Ammon's horn (tissue), 1 donor: ENCODE results near the gene TBC1D22A.

Experiments
- DNase-seq: peaks from one replicate; pipeline ENCODE4 v3.0.0-alpha.2; 2016; ENCODE audit warnings: low spot score

TBC1D22A gene

DNA sequence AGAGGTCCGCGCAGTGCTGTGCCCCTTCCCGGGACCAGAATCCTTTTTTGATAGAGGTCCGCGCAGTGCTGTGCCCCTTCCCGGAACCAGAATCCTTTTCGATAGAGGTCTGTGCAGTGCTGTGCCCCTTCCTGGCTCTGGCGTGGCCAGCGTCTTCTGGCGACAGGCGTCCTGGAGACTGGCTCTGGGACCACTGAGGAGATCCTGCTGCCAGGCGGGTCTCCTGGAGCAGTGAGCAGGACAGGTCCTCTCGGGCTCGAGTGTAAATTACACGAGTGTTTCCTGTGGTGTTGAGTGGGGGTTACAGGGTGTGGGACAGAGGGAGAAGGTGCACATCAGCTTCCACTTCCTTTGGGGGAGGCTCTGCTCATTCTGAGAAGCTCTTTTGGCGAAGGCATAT, 98.1 kb downstream of the TBC1D22A start:
- DNase-seq = no peak

DNA sequence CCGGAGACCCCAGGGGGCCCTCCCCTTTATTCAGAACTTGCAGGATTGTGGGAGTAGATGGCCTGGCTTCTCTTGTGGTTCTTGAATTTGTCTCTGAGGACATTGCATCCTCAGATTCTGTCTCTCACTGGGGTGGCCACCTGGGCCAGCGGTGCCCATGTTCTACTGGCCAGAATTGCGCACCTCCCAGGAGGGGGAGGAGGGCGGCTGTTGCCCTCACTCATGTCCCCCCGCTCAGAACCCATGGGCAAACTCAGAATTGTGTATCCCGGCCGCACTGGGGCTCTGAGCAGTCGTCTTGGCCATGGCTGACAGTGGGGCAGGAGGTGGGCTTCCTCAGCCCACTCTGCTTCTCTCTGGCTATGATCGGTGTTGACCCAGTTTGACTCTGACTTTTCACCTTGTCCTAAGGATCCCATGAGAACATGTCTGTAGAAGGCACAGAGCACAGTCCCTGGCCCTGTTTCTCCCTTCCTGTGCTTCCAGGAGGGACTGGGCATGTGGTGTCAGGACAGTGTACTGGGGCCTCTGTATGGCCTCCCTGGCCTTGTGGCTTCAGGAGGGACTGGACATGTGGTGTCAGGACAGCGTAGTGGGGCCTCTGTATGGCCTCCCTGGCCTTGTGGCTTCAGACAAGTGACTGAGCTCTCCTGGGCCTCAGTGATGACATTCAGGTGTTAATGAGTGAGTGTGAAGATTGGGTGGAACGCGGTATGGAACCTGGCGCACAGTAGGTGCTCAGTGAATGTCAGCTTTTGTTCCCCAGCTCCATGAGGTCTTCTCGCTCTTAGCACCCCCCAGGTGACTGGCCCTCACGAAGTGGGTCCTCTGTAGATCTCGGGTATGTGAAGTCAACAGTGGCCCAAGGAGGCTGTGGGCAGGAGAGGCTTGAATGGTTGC, 99.3 kb downstream of the TBC1D22A start:
- no peak for DNase-seq

DNA sequence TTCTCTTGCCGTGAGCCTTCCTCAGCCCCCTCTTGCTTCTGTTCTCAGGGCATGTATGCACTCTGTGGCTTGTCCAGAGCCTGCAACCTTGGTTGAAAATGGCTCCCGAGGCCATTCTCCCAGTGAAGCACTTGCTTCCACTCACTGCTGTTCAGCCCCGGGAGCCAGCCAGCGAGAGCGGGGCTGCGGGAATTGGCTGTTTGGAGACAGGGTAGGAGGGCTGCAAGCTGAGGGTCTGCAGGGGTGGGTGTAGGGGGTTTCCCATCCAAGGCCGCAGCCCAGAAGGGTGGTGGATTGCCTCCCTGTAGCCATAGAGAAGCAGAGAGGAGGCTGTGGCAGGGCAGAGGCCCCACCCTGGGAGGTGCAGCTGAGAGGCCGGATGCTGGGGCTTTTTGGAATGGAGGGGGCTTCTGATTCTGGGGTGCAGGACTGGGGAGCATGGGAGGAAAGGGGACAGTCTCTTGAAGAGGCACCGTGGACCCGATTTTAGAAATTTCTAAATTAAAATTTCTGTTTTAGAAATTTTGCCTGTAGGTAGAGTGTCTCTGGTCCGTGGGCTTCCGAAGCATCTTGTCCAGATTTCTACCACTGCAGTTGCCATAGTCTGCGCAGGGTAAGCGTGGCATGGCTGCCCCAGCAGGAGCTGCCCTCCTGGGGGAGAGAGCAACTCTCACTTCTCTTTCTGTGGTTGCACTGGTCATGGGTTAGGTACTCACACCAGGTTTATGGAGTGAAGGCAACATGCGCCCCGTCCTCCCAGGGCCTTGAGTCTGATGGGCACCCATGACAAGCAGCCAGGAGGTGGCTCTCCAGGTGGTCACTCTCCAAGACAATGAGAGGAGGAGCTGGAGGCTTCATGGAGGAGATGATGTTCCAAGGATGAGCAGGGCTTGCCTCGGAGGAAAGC, 100.2 kb downstream of the TBC1D22A start:
- no peak for DNase-seq

DNA sequence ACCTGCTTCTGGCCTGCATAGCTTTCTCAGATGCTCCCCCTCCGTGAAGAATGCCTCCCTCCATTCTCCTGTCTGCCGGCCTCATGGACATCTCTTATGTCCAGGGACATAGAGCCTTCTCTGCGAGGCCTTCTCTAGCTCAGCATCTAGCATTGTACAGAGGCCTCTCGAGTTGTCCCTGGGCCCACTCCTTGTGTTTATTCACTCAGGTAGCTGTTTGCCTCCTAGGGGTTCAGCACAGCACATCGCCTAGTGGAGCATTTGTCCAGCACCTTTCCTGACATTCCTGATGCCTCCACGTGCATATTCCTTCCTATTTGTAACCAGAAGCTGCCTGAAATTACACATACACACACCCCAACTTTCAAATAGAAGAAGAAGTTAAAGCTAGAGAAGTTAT, 101.3 kb downstream of the TBC1D22A start:
- no peak for DNase-seq

DNA sequence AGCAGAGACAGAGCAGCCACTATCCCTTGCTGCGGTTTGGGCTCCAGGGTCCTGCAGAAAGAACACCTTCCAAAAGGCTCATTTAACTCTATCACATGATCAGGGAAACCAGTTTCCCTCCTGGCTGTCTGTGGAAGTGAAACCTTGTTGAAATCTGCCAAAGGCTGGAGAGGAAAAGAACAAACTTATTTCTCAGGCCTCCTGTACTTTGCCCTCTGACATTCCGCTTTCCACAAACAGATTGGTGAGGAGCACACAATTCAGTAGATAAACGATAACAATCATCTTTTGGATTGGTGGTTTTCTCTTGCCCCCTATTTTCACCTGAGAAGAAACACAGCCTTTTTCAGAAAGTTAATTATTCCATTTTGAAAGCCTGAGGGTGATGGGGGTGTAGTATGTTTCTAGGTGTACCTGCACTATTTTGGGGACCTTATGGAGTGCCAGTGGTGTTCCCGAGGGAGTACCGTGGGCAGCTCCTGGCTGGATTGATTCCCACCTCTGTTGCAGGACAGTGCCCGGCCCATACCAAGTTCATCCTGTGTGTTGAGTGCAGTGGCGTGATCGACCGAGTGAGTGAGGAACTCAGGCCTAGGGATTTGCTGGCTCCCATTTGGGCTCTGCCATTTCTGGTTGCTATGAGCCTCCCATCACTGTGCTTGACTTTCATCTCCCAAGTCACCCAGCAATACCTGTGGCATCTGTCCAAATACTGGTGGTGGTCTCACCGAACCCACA, 102.0 kb downstream of the TBC1D22A start:
- DNase-seq = no peak

DNA sequence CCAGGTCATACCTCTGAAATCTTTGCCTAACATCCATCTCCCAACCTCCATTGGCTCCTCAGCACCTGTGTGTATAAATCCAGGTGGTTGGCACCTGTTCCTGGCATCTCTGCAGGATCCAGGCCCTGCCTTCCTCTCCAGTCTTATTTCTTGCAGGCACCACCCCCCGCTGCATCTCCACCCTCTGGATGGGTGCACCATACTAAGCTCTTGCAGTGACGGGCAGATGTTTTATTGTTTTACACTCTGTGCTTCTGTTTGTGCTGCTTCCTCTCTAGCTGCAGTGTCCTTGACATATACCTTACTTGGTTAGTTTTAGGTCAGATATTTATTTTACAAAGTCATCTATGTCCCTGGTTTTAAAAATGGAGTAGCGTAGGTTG, 102.6 kb downstream of the TBC1D22A start:
- no peak for DNase-seq

DNA sequence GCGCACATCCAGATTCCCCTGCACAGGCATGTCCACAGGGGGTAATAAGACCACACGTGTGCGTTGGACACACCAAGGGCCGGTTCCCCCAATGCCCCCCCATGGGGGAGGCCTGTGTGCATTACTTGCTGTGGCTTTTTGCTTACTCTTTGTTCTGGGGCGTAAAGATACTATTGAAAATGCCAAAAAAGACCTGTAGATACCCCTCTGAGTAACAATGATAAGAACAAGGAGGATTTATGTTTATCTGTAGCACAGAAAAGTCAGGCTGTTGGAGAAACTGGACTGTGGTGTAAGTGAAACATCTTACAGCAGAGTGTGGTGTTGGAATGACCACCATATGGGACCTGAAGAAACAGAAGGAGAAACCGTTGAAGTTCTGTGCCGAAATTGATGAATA, 103.2 kb downstream of the TBC1D22A start:
- no peak for DNase-seq

DNA sequence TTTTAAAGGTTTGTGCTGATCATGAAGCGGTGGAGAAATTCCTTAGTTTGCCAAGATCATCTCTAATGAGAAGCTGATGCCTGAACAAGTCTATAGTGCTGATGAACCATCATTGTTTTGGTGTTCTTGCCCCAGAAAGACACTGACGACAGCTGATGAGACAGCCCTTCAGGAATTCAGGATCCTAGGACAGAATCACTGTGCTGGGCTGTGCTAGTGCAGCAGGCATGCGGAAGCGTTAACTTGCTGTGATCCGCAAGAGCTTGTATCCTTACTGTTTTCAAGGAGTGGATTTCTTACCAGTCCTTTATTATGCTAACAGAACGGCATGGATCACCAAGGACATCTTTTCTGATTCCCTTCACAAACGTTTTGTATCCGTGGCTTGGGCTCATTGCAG, 104.1 kb downstream of the TBC1D22A start:
- no peak for DNase-seq

DNA sequence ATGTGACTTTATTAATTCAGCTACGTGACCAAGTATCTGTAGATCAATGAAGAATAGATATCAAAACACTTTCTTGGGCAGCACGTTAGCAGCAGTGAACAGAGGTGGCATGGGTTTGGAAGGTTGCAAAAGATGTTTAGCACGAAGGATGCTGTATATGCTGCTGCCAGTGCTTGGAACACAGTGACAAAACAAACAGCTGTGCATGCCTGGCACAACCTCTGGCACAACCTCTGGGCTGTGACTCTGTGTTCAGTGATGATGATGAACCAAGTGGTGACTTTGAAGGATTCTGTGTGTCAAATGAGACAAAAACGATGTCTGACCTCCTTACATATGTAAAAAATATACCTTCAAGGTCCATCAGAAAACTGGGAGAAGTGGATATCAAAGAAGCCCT, 104.7 kb downstream of the TBC1D22A start:
- DNase-seq = peak; percentile 1

DNA sequence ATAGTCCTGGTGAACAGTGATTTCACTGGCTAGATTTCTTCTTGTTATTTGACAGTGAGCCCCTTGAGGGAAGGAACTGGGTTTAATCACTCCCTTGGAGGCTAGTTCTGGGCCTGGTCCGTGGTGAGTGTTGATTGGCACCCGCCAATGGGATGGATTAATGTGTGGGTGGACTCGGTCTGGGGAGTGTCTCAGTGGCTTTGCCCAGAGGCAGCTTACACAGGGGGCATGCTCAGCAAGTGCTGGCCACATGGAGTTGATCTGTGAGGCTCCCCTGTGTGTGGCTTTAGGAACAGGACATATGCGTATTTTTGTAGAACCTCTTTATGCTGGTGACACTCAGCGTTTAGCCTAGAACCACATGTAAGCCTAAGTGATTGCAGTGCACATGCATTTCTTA, 106.9 kb downstream of the TBC1D22A start:
- no peak for DNase-seq

DNA sequence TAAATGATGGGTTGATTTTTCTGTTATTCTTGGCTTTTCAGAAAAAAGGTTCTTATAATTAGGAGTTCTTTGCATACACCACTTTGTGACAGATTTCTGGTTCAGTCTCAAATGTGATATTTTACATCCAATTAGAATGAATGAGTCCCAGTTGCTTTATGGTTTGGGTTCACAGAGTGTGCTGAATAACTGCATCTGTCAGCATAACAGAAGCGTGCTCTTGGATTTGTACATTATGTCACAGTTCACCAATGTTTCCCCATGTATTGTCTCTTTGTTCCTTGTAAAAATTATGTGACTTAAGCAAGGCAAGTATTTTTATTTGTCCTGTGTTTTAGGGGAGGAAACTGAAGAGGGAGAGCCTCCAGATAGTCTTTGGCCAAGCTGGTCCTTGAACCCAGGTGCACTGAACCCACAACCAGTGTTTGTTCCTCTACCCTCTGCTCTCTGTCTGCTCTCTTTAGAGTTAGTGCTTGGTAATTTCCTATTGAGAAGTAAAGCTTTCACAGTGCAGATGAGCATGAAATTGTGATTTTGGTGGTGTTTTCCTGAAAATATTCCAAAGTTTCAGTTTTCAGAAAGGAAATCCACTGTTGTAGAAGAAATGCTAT, 107.5 kb downstream of the TBC1D22A start:
- no peak for DNase-seq

DNA sequence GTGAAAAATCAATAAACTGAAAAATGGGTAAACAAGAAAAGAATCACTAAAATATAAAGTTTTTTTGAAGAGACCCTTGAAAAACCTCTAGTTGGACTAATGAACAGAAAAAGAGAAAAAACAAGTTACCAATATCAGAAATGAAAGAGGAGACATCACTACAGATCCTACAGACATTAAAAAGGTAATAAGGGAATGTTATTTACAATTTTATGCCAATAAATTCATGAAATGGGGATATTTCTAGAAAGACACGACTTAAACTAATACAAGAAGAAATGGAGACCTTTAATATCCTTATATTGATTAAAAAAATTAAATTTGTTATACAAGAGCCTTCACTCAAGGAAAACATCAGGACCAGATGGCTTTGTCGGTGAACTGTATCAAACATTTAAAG, 109.4 kb downstream of the TBC1D22A start:
- no peak for DNase-seq

DNA sequence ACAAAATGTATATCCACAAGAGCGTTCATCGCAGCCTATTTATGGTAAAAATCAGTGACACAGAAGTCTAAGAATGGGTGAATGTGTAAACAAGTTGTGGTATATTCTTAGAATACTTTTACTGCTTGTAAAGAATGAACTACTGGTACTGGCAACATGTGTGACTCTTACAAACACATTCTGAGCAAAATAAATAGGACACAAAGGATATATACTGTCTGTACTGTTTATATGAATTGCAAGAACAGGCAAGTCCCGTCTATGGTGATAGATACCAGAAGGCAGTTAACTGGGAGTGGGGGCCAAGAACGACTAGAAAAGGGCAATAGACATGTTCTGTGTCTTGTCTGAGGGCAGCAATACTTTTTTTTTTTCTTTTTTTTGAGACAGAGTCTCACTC, 112.6 kb downstream of the TBC1D22A start:
- DNase-seq = no peak

DNA sequence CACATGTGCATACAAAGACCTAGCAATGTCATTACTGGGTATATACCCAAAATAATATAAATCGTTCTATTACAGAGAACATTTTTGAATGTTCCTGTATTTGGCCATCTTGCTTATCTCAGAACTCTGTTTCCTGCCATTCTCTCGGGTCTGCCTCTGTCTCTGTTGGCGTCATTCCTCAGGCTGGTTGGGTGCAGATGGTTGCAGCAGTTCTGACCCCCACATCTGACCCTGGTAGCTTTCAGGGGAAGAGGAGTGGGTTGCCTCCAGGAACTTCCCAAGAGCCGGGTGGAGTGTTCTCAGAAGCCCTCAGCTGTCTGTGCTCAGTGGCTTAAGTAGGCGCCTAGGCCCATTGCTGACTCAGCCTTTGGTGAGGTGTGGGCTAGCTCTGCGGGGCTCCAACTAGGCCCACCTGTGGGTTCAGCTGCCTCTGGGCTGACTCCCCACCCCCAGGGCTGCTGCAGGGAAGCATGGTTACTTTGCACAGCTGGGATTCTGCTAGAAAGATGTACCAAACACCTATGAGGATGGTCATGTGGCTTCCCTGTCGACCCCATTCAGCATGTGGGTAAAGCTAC, 114.0 kb downstream of the TBC1D22A start:
- no peak for DNase-seq

DNA sequence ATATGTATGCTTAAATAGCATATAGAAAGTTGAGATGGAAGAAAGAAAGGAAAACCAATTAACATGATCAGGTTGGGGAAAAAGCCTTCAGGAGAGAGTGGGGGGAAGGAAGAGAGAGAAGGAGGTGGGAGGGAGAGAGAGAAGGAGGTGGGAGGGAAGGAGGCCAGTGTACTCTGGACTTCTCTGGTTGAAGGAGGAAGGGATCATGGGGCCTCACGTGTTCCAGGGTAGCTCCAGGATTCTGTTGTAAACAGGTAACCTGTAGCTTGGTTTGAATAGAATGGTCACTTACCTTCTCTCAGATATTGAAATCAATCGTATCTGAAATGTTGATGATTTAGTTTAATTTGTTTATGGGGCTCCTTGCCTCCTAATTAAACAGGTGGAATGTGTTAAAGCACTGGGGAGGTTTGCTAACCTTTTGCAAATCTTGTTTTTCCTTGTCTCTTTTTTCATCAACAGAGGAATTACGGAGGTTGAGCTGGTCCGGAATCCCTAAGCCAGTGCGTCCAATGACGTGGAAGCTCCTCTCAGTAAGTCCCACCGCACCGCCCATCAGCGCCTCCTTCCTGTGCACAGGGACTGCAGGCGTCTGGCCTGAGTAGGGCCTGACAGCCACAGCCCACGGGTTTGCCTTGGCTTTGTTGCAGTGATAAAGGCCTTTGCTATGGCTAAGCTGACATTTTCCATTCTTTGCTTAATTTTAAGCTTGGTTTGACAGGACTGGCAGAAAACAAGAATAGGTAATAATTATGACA, 115.9 kb downstream of the TBC1D22A start:
- DNase-seq = no peak

DNA sequence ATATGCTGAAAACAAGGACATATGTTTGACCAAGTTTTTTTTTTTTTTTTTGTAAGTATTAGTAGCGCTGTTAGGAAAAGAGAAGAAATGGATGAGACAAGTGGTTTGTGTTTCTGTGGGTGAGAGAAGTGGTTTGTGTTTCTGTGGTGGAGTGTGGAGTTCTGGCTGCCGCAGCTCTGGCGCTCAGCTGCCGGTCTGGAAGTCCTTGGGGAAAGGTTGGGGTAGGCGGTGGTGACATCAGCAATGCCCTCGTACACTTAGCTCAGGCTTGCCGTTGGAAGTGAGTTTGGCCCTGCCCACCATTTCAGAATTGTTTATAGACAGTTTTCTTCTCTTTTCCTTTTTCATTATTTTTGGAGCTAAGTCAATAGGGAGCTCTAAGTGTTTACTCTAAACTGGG, 116.6 kb downstream of the TBC1D22A start:
- DNase-seq = no peak

DNA sequence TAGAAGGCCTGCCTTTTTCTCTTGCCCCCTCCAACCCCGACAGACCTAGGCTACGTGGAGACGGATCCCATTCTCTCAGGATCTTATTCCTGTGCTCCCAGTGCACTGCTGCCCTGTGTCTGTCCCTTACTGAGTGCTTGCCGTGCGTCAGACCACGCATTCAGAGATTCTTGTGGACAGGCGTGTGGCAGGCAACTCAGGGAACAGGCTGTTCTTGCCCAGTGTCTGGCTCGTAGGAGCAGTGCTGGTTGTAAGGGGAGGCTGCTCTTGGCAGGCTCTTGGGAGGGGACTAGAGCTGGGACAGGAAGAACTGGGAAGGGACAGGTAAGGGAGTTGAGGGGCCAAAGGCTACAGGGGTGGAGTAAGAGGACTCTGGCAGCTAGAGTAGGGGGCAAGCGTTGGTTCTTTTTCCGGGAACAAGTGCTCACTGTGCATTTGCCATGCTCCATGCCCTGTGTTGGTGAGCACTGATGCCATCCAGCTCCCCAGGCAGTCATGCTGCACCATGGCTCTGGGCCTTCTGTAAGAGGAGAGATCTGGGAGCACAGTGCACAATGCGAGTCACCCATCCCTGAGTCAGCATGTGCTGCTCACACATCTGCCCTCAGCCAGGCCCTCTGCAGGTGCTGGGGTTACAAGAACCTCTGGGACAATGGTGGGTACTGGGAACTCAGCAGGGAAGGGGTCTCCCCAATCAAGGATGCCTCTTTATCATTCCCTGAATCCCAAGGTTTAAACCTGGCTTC, 119.1 kb downstream of the TBC1D22A start:
- no peak for DNase-seq

DNA sequence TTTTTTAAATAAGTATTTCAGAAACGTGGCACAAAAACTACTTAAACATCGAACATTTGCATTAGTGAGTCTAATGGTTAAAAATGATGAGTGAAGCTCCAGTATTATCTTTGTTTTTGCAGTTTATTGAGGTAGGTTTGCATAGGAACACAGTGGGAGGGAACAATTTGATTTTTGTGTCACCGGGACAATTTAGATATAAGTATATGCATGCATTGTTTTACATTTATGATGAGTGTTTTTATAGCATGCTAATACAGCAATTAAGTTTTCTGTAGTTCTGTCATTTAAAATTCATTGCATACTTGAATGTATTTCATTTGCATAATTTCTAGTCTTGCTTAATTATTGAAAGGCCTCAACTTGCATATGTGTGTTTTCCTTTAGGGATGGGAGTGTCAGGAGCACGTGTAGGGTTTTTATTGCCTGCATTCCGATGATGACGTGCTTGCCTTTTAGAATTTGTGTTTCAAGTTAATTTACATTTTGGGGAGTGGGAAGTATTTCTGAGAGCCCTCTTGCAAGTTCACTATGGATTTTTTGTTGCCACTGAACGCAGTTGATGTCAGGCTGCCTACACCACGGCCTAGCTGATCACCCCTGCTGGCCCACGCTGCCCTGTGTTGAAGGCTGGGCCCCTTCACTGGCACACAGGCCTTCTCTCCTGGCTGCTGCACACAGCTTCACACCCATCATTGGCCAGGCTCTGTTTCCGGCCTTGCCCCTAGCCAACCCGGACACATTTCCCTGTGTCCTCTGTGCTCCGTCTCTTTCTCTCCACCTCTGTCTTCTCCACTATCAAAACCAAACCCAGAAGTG, 120.9 kb downstream of the TBC1D22A start:
- DNase-seq = no peak

DNA sequence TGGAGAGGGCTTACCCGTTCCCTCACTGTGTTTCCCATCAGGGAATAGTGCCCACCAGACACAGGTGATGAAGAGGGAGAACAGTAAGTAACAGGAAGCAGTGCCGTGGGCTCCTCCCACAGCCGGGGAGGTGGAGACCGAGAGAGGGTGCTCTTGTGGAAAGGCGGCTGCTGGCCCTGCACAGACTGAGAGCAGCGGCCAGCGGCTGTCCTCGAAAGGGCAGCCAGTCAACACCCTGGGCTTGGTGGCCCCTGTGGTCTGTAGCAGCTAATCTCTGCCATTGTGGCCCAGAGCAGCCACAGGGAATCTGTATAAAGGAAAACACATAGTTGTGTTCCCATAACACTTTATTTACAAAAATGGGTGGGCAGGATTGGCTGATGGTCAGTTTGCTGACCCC, 121.9 kb downstream of the TBC1D22A start:
- no peak for DNase-seq
